Neural progenitor cell (in vitro differentiated cells): ENCODE measurements around the gene CLNS1A.

Source experiments
- CTCF ChIP-seq: fragments of 200-600 bp; sonication (generic); IDR thresholded peaks from 2 replicates; pipeline ENCODE4 v1.5.1; 2017; ENCODE audit warnings: antibody characterized with exemption, mild to moderate bottlenecking
- EZH2phosphoT487 ChIP-seq: fragments of 200-600 bp; sonication (generic); IDR thresholded peaks from 2 replicates; pipeline ENCODE4 v1.6.1; 2017; ENCODE audit warnings: antibody characterized with exemption

GRCh38 chr11:77665240-77665965 is 27.8 kb upstream of the CLNS1A start:
- no peak for TF ChIP-seq CTCF
- TF ChIP-seq EZH2phosphoT487, result no peak
